Measurements from ENCODE around the gene HSPA12B.

The HSPA12B gene

GRCh38 chr20:3739054-3739925 is 6.8 kb downstream of the HSPA12B start:
- TF ChIP-seq CREB1 (IDR thresholded peaks at IDR 0.05; ENCODE audit: low read depth) (no peak), REST (IDR thresholded peaks at IDR 0.05; ENCODE audit: low read depth) (no peak)

- TF ChIP-seq RAD21 (IDR thresholded peaks at IDR 0.05; ENCODE audit: low read depth): no peak
- no peak for TF ChIP-seq YY1 (IDR thresholded peaks at IDR 0.05; ENCODE audit: low read depth)
- no peak for TF ChIP-seq TAF1 (IDR thresholded peaks at IDR 0.05; ENCODE audit: low read depth)
- TF ChIP-seq TCF12 (IDR thresholded peaks at IDR 0.05; ENCODE audit: low read depth): no peak
- TF ChIP-seq MAX (IDR thresholded peaks at IDR 0.05): no peak
- no peak for TF ChIP-seq EGR1 (IDR thresholded peaks at IDR 0.05)
- TF ChIP-seq CREB1 (IDR thresholded peaks at IDR 0.05; ENCODE audit: low read depth): no peak
- no peak for TF ChIP-seq EP300 (IDR thresholded peaks at IDR 0.05; ENCODE audit: borderline replicate concordance)
- TF ChIP-seq NFIC (IDR thresholded peaks at IDR 0.05): no peak
- no peak for TF ChIP-seq CEBPB (IDR thresholded peaks at IDR 0.05)
- TF ChIP-seq FOXM1 (IDR thresholded peaks at IDR 0.05; ENCODE audit: borderline replicate concordance, low read depth): no peak
- TF ChIP-seq ZBTB7A (IDR thresholded peaks at IDR 0.05; ENCODE audit: low read depth): no peak
- TF ChIP-seq REST (IDR thresholded peaks at IDR 0.05; ENCODE audit: low read depth): no peak
- TF ChIP-seq, protein P1, sequence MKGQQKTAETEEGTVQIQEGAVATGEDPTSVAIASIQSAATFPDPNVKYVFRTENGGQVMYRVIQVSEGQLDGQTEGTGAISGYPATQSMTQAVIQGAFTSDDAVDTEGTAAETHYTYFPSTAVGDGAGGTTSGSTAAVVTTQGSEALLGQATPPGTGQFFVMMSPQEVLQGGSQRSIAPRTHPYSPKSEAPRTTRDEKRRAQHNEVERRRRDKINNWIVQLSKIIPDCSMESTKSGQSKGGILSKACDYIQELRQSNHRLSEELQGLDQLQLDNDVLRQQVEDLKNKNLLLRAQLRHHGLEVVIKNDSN (IDR thresholded peaks at IDR 0.05): no peak
- no peak for TF ChIP-seq TEAD4 (IDR thresholded peaks at IDR 0.05)
Observed at GRCh38 chr20:3739926-3740451, 7.5 kb downstream of the HSPA12B start.

DNA sequence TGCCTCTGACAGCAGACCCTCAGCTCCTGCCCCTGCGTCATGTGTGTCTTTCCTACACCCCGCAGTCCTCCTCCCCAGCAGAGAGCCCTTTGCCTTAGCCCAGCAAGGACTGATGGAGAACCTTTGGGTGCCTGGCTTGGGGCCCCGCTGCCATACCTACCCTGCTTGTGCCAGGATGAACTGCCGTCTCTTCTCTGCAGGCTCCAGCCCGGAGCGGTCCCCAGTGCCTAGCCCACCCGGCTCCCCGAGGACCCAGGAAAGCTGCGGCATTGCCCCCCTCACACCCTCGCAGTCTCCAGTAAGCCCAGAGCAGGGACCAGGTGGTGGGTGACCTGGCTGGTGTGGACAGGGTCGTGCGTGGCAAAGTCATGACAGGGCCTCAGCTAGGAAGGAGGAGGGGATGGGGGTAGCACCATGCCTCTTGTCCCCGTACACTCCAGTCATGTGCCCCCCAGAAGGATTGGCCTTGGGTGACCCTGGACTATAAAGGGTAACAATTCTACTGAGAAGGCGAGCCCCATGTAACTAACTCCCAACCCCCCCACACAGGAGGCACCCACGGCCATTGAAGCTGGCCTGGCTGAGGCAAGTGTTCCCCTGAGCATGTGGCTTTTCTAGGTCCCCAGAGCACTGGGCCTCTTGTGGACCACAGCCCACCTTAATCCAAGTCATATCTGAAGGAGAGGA is 8.3 kb downstream of the HSPA12B start:
- TF ChIP-seq FOXM1 (IDR thresholded peaks at IDR 0.05; ENCODE audit: borderline replicate concordance, low read depth) (no peak), TEAD4 (IDR thresholded peaks at IDR 0.05) (no peak)
- TF ChIP-seq, protein P1 (IDR thresholded peaks at IDR 0.05): no peak

- TF ChIP-seq TAF1 (IDR thresholded peaks at IDR 0.05; ENCODE audit: low read depth): no peak
- no peak for TF ChIP-seq EP300 (IDR thresholded peaks at IDR 0.05; ENCODE audit: borderline replicate concordance)
Observed at GRCh38 chr20:3741836-3742458, 9.5 kb downstream of the HSPA12B start.

DNA sequence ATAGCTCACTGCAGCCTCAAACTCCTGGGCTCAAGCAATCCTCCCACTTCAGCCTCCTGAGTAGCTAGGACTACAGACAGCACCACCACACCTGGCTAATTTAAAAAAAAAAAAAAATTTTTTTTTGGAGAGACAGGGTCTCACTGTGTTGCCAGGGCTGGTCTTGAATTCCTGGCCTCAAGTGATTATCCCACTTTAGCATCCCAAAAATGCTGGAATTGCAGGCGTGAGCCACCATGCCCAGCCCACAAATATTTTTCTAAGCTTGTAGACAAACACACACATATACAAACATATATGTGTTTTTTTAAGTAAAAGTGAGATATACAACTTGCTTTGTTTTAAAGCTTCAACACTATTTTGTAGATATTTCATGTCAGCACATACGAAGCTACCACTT is 10.8 kb downstream of the HSPA12B start:
- TF ChIP-seq CREB1 (IDR thresholded peaks at IDR 0.05; ENCODE audit: low read depth) (no peak), TAF1 (IDR thresholded peaks at IDR 0.05; ENCODE audit: low read depth) (no peak), ZBTB7A (IDR thresholded peaks at IDR 0.05; ENCODE audit: low read depth) (no peak), RAD21 (IDR thresholded peaks at IDR 0.05; ENCODE audit: low read depth) (no peak), EGR1 (IDR thresholded peaks at IDR 0.05) (no peak), TEAD4 (IDR thresholded peaks at IDR 0.05) (no peak), NFIC (IDR thresholded peaks at IDR 0.05) (no peak)
- TF ChIP-seq, protein P1 (IDR thresholded peaks at IDR 0.05): no peak

DNA sequence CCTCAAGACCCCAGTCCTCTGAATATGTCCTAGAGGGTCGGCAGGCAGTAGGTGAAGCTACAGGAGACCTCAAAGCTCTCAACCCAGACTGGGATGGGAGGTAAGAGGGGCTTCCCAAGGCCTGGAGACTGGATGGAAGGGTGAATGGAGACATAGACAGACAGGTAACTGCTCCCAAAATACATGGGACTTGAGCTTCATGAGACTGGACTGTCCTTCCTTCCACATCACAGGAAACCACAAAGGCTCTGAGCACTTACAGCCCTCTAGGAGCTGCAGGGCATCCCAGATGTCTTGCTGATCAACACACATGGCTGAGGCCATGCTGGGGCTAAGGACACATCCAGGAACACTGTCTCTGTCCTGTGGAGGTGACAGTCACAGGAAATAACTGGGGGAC is 11.6 kb downstream of the HSPA12B start:
- no peak for TF ChIP-seq TEAD4 (IDR thresholded peaks at IDR 0.05)
- TF ChIP-seq TCF12 (IDR thresholded peaks at IDR 0.05; ENCODE audit: low read depth): no peak
- TF ChIP-seq CREB1 (IDR thresholded peaks at IDR 0.05; ENCODE audit: low read depth): no peak
- TF ChIP-seq YY1 (IDR thresholded peaks at IDR 0.05; ENCODE audit: low read depth): no peak
- TF ChIP-seq ZBTB7A (IDR thresholded peaks at IDR 0.05; ENCODE audit: low read depth): no peak
- no peak for TF ChIP-seq EGR1 (IDR thresholded peaks at IDR 0.05)
- no peak for TF ChIP-seq FOXM1 (IDR thresholded peaks at IDR 0.05; ENCODE audit: borderline replicate concordance, low read depth)
- TF ChIP-seq NFIC (IDR thresholded peaks at IDR 0.05): no peak
- no peak for TF ChIP-seq MAX (IDR thresholded peaks at IDR 0.05)
- no peak for TF ChIP-seq EP300 (IDR thresholded peaks at IDR 0.05; ENCODE audit: borderline replicate concordance)
- no peak for TF ChIP-seq REST (IDR thresholded peaks at IDR 0.05; ENCODE audit: low read depth)
- no peak for TF ChIP-seq TAF1 (IDR thresholded peaks at IDR 0.05; ENCODE audit: low read depth)
- TF ChIP-seq, protein P1 (IDR thresholded peaks at IDR 0.05): no peak
- no peak for TF ChIP-seq RAD21 (IDR thresholded peaks at IDR 0.05; ENCODE audit: low read depth)
- no peak for TF ChIP-seq CEBPB (IDR thresholded peaks at IDR 0.05)
